ENCODE results near the gene DNAL1.
A peak's percentile ranks its signal among the peaks of the same experiment; 100 is the strongest.

The DNAL1 gene, protein sequence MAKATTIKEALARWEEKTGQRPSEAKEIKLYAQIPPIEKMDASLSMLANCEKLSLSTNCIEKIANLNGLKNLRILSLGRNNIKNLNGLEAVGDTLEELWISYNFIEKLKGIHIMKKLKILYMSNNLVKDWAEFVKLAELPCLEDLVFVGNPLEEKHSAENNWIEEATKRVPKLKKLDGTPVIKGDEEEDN

DNA sequence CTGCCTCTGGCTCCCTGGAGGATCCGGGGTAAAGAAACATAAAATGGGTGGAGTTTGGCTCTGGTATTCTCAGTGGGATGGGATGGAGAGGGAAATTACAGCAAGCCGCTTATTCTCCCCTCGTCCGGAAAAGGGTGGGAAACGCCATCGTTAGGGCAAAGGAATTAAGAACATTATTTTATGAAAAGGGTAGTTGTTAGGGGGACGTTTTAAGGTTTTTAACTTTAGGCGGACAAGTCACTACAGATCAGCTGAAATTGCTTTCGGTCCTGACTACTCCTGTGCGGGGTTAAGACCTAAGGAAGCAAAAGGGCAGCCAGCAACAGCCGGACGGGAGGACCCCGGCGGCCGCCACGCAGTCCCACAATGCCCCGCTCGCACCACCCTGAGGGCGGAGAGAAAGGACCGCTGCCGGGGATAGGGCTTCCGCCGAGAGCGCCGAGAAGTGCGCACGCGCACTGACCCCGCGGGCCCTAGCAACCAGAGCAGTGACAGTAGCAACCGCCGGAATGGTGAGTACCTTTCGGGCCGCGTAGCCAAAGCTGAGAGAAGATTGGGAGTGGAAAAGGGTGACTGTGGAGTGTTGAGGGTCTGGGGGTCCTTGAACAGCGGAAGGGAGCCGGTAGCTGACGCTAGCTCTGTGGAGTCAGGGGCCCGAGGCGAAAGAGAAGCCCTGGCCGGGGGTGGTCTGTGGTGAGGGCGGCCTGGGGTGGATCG lies at the start of gene DNAL1:
Gene DNAL1 (plus strand): TSS at position 456 of the 717 bp plus-strand sequence. CDS start 54 bp downstream, at position 510.
- TF ChIP-seq, protein P1, sequence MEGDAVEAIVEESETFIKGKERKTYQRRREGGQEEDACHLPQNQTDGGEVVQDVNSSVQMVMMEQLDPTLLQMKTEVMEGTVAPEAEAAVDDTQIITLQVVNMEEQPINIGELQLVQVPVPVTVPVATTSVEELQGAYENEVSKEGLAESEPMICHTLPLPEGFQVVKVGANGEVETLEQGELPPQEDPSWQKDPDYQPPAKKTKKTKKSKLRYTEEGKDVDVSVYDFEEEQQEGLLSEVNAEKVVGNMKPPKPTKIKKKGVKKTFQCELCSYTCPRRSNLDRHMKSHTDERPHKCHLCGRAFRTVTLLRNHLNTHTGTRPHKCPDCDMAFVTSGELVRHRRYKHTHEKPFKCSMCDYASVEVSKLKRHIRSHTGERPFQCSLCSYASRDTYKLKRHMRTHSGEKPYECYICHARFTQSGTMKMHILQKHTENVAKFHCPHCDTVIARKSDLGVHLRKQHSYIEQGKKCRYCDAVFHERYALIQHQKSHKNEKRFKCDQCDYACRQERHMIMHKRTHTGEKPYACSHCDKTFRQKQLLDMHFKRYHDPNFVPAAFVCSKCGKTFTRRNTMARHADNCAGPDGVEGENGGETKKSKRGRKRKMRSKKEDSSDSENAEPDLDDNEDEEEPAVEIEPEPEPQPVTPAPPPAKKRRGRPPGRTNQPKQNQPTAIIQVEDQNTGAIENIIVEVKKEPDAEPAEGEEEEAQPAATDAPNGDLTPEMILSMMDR (IDR thresholded peaks at IDR 0.05; ENCODE audit: borderline replicate concordance, insufficient read depth, low read depth, low read length) = no peak

DNA sequence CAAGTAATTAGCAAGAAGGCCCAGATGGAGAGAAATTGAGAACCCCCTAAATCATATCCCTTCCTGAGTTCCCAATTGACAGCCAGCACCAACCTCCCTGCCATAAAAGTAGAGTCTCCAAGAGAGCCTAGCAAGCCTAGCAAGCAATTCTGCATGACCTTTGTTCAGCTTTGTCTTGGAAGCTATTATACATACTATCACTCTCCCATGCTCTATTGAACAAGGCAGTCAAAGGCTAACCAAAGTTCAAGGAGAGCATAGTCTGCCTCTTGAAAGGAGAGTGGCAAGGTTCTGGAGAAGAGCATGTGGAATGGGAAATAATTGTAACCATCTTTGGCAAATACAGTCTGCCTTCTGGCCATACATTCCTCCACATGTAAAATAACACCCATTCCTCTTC lies 45.3 kb upstream of the DNAL1 start:
- no peak overlapping the region for H3K4me3 ChIP-seq (ENCODE audit: low read depth, low read length)
- TF ChIP-seq, protein P1 (IDR thresholded peaks at IDR 0.05; ENCODE audit: borderline replicate concordance, insufficient read depth, low read depth, low read length) = no peak

More for the DNA sequence above, at the start of gene DNAL1:
- peak within 1 kb of the TSS; percentile 87 for H3K4me3 ChIP-seq (ENCODE audit: low read depth, low read length)

DNA sequence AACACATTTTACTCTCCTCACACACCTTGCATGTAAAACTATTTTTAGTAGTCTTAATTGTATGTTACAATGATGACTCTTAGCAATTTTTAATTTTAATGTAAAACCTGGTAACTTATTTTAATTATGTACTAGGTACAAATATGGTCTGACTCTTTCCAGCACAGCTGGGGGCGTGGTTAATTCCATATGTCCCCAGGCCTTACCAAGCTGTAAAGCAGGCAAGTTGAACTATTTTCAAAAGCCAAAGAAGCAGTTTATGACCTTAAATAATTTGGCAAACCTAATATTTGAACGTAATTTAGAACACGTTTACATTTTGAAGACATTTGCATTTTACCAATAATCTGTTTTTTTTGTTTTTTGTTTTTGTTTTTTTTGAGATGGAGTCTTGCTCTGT lies 41.8 kb upstream of the DNAL1 start:
- TF ChIP-seq, protein P1 (IDR thresholded peaks at IDR 0.05; ENCODE audit: borderline replicate concordance, insufficient read depth, low read depth, low read length) = no peak
- H3K4me3 ChIP-seq (ENCODE audit: low read depth, low read length) = no peak overlapping the region

DNA sequence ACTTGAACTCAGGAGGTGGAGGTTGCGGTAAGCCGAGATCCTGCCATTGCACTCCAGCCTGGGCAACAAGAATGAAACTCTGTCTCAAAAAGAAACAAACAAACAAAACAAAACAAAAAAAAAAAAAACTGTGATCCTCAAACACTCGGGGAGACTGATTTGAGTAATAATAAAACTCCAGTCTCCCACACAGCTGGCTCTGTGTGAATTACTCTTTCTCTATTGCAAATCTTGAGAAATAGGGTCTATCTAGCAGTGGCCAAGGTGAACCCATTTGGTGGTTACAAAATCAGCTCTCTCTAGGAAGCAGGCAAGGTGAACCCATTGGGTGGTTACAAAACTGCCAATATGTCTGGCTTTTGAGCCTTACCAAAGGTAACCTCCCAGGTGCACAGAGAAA lies 38.5 kb upstream of the DNAL1 start:
- no peak overlapping the region for H3K4me3 ChIP-seq (ENCODE audit: low read depth, low read length)
- TF ChIP-seq, protein P1 (IDR thresholded peaks at IDR 0.05; ENCODE audit: borderline replicate concordance, insufficient read depth, low read depth, low read length) = no peak

DNA sequence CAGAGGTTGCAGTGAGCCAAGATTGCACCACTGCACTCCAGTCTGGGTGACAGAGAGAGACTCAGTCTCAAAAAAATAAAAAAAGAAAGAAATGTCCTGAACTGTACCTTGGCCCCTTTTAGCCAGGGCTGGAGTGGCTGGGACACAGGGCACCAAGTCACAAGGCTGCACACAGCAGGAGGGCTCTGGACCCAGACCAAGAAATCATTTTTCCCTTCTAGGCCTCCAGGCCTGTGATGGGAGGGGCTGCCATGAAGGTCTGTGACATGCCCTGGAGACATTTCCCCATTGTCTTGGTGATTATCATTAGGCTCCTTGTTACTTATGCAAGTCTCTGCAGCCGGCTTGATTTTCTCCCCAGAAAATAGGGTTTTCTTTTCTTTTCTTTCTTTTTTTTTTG lies 37.5 kb upstream of the DNAL1 start:
- no peak overlapping the region for H3K4me3 ChIP-seq (ENCODE audit: low read depth, low read length)
- TF ChIP-seq, protein P1 (IDR thresholded peaks at IDR 0.05; ENCODE audit: borderline replicate concordance, insufficient read depth, low read depth, low read length) = no peak

DNA sequence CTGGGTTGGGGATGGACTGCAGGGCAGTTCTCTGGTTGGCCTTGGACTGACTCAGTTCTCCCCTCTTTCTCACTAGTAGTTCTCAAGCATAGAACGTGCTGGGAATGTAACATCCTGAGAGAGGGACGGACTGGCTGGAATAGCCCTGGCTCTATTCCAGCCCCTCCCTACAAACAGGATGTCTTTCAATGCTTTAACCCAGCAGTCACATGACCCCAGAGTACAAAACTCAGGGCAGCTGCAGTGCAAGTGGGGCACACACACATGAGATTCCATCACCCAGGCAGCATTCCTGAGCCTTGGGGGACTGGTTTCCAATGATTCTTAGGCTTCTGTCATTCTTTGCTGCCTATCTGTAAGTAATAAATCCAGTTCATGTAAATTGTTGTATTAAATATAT lies 34.1 kb upstream of the DNAL1 start:
- TF ChIP-seq, protein P1 (IDR thresholded peaks at IDR 0.05; ENCODE audit: borderline replicate concordance, insufficient read depth, low read depth, low read length) = no peak
- H3K4me3 ChIP-seq (ENCODE audit: low read depth, low read length) = no peak overlapping the region
